ENCODE results near the gene KLHL21. TPM values are rescaled to one million over a fixed set of nuclear protein-coding genes. Genes with fewer than 3 reads are reported as not detected.

The KLHL21 gene
- total RNA-seq, 1 donor from 2014 or later, result 42.3 TPM

DNA sequence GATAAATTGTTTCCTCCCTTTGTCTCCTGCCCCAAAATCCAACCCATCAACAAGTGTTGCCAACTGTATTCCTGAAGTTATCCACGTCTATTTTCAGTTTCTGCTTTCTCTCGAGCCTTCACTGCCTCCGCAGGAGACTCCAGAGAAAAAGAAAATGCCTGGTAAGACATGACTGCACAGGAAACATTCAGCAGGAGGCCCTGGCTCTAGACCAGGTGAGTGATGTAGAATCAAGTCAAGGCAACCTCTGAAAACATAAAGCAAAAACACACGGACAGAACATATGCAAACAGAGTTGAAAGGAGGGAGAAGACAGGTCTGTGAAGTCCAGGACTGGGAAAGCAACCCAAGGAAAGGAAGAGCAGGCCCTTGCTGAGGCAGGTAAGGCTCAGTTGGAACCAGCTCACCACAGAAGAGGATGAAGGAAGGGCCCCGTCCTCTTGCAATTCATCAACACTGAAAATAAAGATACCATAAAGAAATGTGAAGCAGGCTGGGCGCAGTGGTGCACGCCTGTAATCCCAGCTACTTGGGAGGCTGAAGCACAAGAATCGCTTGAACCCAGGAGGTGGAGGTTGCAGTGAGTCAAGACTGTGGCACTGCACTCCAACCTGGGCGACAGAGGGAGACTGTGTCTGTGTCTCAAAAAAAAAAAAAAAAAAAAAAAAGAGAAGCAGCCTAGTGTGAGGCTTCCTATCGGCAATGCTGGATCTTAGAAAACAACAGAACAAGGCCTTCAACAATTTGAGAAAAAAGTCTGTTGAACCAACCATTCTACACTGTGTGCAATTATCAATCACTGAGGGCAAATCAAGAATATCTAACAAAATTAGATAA is 57.2 kb downstream of the KLHL21 start:
- Histone ChIP-seq H3K36me3 (ENCODE audit: insufficient read depth, low read length) (peaks cover 28% of the 10 kb centered on the region), H4K20me1 (ENCODE audit: insufficient read depth, low read length) (no peaks in the 10 kb centered on the region), H3K4me2 (ENCODE audit: low read length) (peak overlapping the region; percentile 66), H3K9me3 (ENCODE audit: insufficient read depth, low read depth, low read length) (no peaks in the 10 kb centered on the region), H3K4me3 (ENCODE audit: insufficient read depth, low read depth, low read length) (peak overlapping the region; percentile 22), H3K4me1 (ENCODE audit: insufficient read depth, low read length) (peaks cover 14% of the 10 kb centered on the region), H3K27me3 (ENCODE audit: insufficient read depth, low read length) (no peaks in the 10 kb centered on the region), H3K27ac (ENCODE audit: low read depth, low read length) (peak overlapping the region; percentile 82), H3K79me2 (ENCODE audit: insufficient read depth, low read length) (peaks cover 3% of the 10 kb centered on the region), H2AFZ (ENCODE audit: low read depth, low read length) (no peak overlapping the region), H3K9ac (ENCODE audit: low read length) (peak overlapping the region; percentile 62)
- H3K4me1 Mint-ChIP-seq (ENCODE audit: low read depth, unreplicated experiment), result peaks cover 24% of the 10 kb centered on the region
- H3K27ac Mint-ChIP-seq (ENCODE audit: unreplicated experiment), result peak overlapping the region; percentile 63
- peaks cover 18% of the 10 kb centered on the region for H3K36me3 Mint-ChIP-seq (ENCODE audit: low read depth, unreplicated experiment)
- H3K27me3 Mint-ChIP-seq (ENCODE audit: low read depth, unreplicated experiment), result no peaks in the 10 kb centered on the region
- no peaks in the 10 kb centered on the region for H3K9me3 Mint-ChIP-seq (ENCODE audit: unreplicated experiment)
- DNase-seq (ENCODE audit: low read depth) (peak; percentile 57), FAIRE-seq (no peak)
- no peak for TF ChIP-seq CTCF (IDR thresholded peaks at IDR 0.05; ENCODE audit: insufficient read depth, low read depth, low read length)
- no peak for TF ChIP-seq EZH2 (IDR thresholded peaks at IDR 0.05; ENCODE audit: insufficient read depth, low read length)
- no peak overlapping the region for H3K4me3 Mint-ChIP-seq (ENCODE audit: unreplicated experiment)

DNA sequence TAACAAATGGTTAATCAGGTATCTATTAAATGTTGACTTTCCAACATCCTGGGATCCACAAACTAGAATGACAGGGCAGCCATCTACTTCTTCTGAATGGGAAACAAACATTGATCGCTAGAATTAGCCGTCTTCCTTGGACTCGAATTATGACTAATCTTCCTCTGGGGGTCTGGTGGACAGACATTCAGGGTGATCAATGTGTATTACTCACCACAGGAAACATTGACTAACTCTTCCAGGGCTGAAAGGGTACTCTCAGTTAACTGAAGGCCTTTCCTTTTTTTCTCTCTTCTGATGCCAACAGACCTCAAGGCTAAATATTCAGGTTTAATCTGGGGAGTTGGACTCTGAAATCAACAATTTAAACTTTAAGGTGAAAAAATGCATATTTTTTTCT is 57.8 kb downstream of the KLHL21 start:
- H3K36me3 ChIP-seq (ENCODE audit: insufficient read depth, low read length), result peaks cover 27% of the 10 kb centered on the region
- H3K79me2 ChIP-seq (ENCODE audit: insufficient read depth, low read length), result peaks cover 3% of the 10 kb centered on the region
- H3K9me3 ChIP-seq (ENCODE audit: insufficient read depth, low read depth, low read length), result no peaks in the 10 kb centered on the region
- H2AFZ ChIP-seq (ENCODE audit: low read depth, low read length), result no peak overlapping the region
- TF ChIP-seq EZH2 (IDR thresholded peaks at IDR 0.05; ENCODE audit: insufficient read depth, low read length) (no peak), CTCF (IDR thresholded peaks at IDR 0.05; ENCODE audit: insufficient read depth, low read depth, low read length) (no peak)
- H3K9me3 Mint-ChIP-seq (ENCODE audit: unreplicated experiment), result no peaks in the 10 kb centered on the region
- H3K27me3 ChIP-seq (ENCODE audit: insufficient read depth, low read length), result no peaks in the 10 kb centered on the region
- H3K4me1 ChIP-seq (ENCODE audit: insufficient read depth, low read length), result peaks cover 16% of the 10 kb centered on the region
- FAIRE-seq, result no peak
- no peaks in the 10 kb centered on the region for H3K27me3 Mint-ChIP-seq (ENCODE audit: low read depth, unreplicated experiment)
- peak overlapping the region; percentile 63 for H3K27ac Mint-ChIP-seq (ENCODE audit: unreplicated experiment)
- peaks cover 24% of the 10 kb centered on the region for H3K4me1 Mint-ChIP-seq (ENCODE audit: low read depth, unreplicated experiment)
- peak overlapping the region; percentile 22 for H3K4me3 ChIP-seq (ENCODE audit: insufficient read depth, low read depth, low read length)
- H3K4me2 ChIP-seq (ENCODE audit: low read length), result peak overlapping the region; percentile 66
- H3K9ac ChIP-seq (ENCODE audit: low read length), result peak overlapping the region; percentile 62
- H3K27ac ChIP-seq (ENCODE audit: low read depth, low read length), result peak overlapping the region; percentile 82
- H3K4me3 Mint-ChIP-seq (ENCODE audit: unreplicated experiment), result no peak overlapping the region
- H4K20me1 ChIP-seq (ENCODE audit: insufficient read depth, low read length), result no peaks in the 10 kb centered on the region
- peaks cover 15% of the 10 kb centered on the region for H3K36me3 Mint-ChIP-seq (ENCODE audit: low read depth, unreplicated experiment)
- DNase-seq (ENCODE audit: low read depth), result peak; percentile 84

Other genes with a start within 250 kb of the KLHL21 start
- gene ACOT7, start 209.1 kb downstream of the KLHL21 start, total RNA-seq, result 75.6 and 91.1 TPM in 2 replicates
- 0.94 and 3.0 TPM in 2 replicates for gene HES2, start 182.9 kb downstream of the KLHL21 start, total RNA-seq
- 0.66 and 0.96 TPM in 2 replicates for gene ESPN, start 178.1 kb downstream of the KLHL21 start, total RNA-seq
- gene TNFRSF25, start 136.7 kb downstream of the KLHL21 start, total RNA-seq, result 16.5 and 18.8 TPM in 2 replicates
- gene PLEKHG5, start 111.2 kb downstream of the KLHL21 start, total RNA-seq, result 23.0 and 25.1 TPM in 2 replicates
- gene NOL9, start 48.4 kb downstream of the KLHL21 start, total RNA-seq, result 24.0 and 26.8 TPM in 2 replicates
- gene TAS1R1, start 47.6 kb downstream of the KLHL21 start, total RNA-seq, result not detected in 2 replicates
- 20.0 and 26.5 TPM in 2 replicates for gene ZBTB48, start 22.9 kb downstream of the KLHL21 start, total RNA-seq
- 23.7 and 24.7 TPM in 2 replicates for gene PHF13, start 10.9 kb upstream of the KLHL21 start, total RNA-seq
- gene THAP3, start 22.0 kb upstream of the KLHL21 start, total RNA-seq, result 15.1 and 16.5 TPM in 2 replicates
- gene DNAJC11, start 98.9 kb upstream of the KLHL21 start, total RNA-seq, result 58.9 and 63.9 TPM in 2 replicates
- 69.2 and 77.6 TPM in 2 replicates for gene CAMTA1, start 182.6 kb upstream of the KLHL21 start, total RNA-seq

All from astrocyte (in vitro differentiated cells and primary cell).